H1 (cell line): ENCODE results near the gene SNRPA1. TPM values are rescaled to one million over a fixed set of nuclear protein-coding genes. Genes with fewer than 3 reads are reported as not detected.

ENCODE experiments used
- ASH2L ChIP-seq: fragments of 200-600, 300-600 bp; sonication (generic); IDR thresholded peaks from one replicate; pipeline ENCODE4 v1.7.1; 2017; ENCODE audit warnings: low read length
- ATF2 ChIP-seq: IDR thresholded peaks from 2 replicates; pipeline ENCODE4 v1.6.1; 2012; ENCODE audit warnings: low read length, inconsistent platforms
- CHD1 ChIP-seq: IDR thresholded peaks from 2 replicates; pipeline ENCODE4 v1.6.1; 2012; ENCODE audit warnings: low read depth, low read length, improper control_type of control experiment
- CTCF ChIP-seq, 3 experiments: IDR thresholded peaks; 1 replicate in 2 of 3; 2 replicates in 1 of 3; pipeline versions ENCODE4 v1.5.1 to v1.6.1; 2011; ENCODE audit warnings: low read length in 3 of 3, mild to moderate bottlenecking in 3 of 3, inconsistent platforms in 2 of 3, low read depth in 1 of 3, moderate library complexity in 1 of 3; ENCODE audit not compliant: insufficient read depth in 1 of 3; ENCODE audit errors: control extremely low read depth in 1 of 3
- SP1 ChIP-seq: IDR thresholded peaks from 2 replicates; pipeline ENCODE4 v1.6.1; 2011; ENCODE audit warnings: low read depth, low read length
- polyA plus RNA-seq, 7 experiments: library from polyadenylated mRNA; depleted of rRNA in 3 of 7; stranded (reverse) in 5 of 7; unstranded in 2 of 7; fragments of >200 nt in 5 of 7; fragments of 200-250 nt in 2 of 7; gene quantifications; 1 replicate in 5 of 7; 2 replicates in 1 of 7; 4 replicates in 1 of 7; pipeline versions ENCODE4 v1.2.1 to v1.2.3, GENCODE V29; 2011 to 2013; ENCODE audit warnings: missing spikeins in 2 of 7, mixed read lengths in 2 of 7
- total RNA-seq: library from RNA; stranded (reverse); fragmentation: NEBNext Ultra II Directional; extraction: Animal tissue kit (Norgen Biotek cat#: 25700); gene quantifications from 2 replicates; pipeline ENCODE4 v1.2.1, GENCODE V29; 2021

The SNRPA1 gene
- total and polyA plus RNA-seq, 2 of the 8 experiments (the other 6 are each of a cell fraction or from before 2014, with no cell fraction given): 140 to 221 TPM

- TF ChIP-seq ATF2 (no peak), SP1 (no peak), CTCF (IDR thresholded peaks at IDR 0.05; ENCODE audit: control extremely low read depth in 1 of 3, insufficient read depth in 1 of 3, low read depth in 1 of 3, low read length in 3 of 3) (no peak), CHD1 (no peak), ASH2L (no peak)
Observed at GRCh38 chr15:101272584-101272983, 22.5 kb downstream of the SNRPA1 start (continued).
